ENCODE measurements around the gene IL1RAPL1.

GRCh38 chrX:29842552-29842951, 1255.3 kb downstream of the IL1RAPL1 start:
- TF ChIP-seq CTCF (IDR thresholded peaks at IDR 0.05; ENCODE audit: low read depth, low read length) (no peak), POLR2A (IDR thresholded peaks at IDR 0.05; ENCODE audit: extremely low read depth, insufficient read length) (no peak)

Measured in NB4 (cell line).